Endothelial cell of umbilical vein (primary cell): ENCODE results near the gene TRAF1. TPM values are rescaled to one million over a fixed set of nuclear protein-coding genes. Genes with fewer than 3 reads are reported as not detected.

Experiments
- BruUV-seq: library from RNA; stranded (reverse); fragments of 400-500 nt; replicated peaks from 2 replicates; lab custom pipeline; 2021; lab: Mats Ljungman, UMichigan
- CTCF ChIA-PET: fragments of 300-600, 350-600 bp; sonication (Branson Sonifier 250); formaldehyde crosslinking; loops from one replicate; lab custom pipeline; 2021; ENCODE audit warnings: antibody characterized with exemption, inconsistent platforms; lab: Charles Lee
- POLR2A ChIA-PET: fragments of 300-600, 350-600 bp; sonication (Branson Sonifier 250); formaldehyde crosslinking; loops from one replicate; lab custom pipeline; 2021; ENCODE audit warnings: antibody characterized with exemption, inconsistent platforms; lab: Charles Lee
- DNase-seq: peaks from one replicate; pipeline ENCODE4 v3.0.0-alpha.2; 2011; ENCODE audit warnings: low read depth, low spot score
- FAIRE-seq: peaks from 2 replicates; lab custom pipeline; 2011; peaks lifted over from hg19 to GRCh38; lab: Jason Lieb, UNC
- H2AFZ ChIP-seq: 2 replicates; pipeline ENCODE4 v1.6.0; 2012; ENCODE audit warnings: low read depth, low read length, control low read depth, inconsistent platforms
- H3K27ac ChIP-seq: 2 replicates; pipeline ENCODE4 v1.5.1; 2011; ENCODE audit warnings: low read depth, mild to moderate bottlenecking, control low read depth, low read length, moderate library complexity; ENCODE audit not compliant: insufficient read depth
- H3K27me3 ChIP-seq, 2 experiments: 2 replicates each; pipeline versions ENCODE4 v1.6.0 to v1.6.1; 2011; ENCODE audit warnings: low read length in 2 of 2, mixed read lengths in 1 of 2; ENCODE audit not compliant: control insufficient read depth in 2 of 2, insufficient read depth in 2 of 2
- H3K36me3 ChIP-seq, 2 experiments: 2 replicates in 1 of 2; 3 replicates in 1 of 2; pipeline ENCODE4 v1.5.1; 2011; ENCODE audit warnings: low read length in 2 of 2, mild to moderate bottlenecking in 1 of 2, moderate library complexity in 1 of 2; ENCODE audit not compliant: control insufficient read depth in 2 of 2, insufficient read depth in 2 of 2; ENCODE audit errors: extremely low read depth in 1 of 2
- H3K4me1 ChIP-seq: 3 replicates; pipeline ENCODE4 v1.5.1; 2011; ENCODE audit warnings: mild to moderate bottlenecking, low read length; ENCODE audit not compliant: control insufficient read depth, insufficient read depth; ENCODE audit errors: extremely low read depth
- H3K4me2 ChIP-seq: 2 replicates; pipeline ENCODE4 v1.6.1; 2011; ENCODE audit warnings: low read length, control low read depth, mixed read lengths; ENCODE audit not compliant: insufficient read depth
- H3K4me3 ChIP-seq, 3 experiments: fragments of 200-600 bp in 1 of 3; sonication (generic), shearing (Covaris generic) in 1 of 3; replicated peaks in 1 of 3; 2 replicates each; pipeline ENCODE4 v1.5.1; 2011 to 2016; ENCODE audit warnings: control low read depth in 3 of 3, low read length in 3 of 3, mild to moderate bottlenecking in 2 of 3, inconsistent platforms in 1 of 3, low read depth in 1 of 3, moderate library complexity in 1 of 3; ENCODE audit not compliant: insufficient read depth in 1 of 3
- H3K79me2 ChIP-seq: 2 replicates; pipeline ENCODE4 v1.6.0; 2012; ENCODE audit warnings: low read length, inconsistent platforms; ENCODE audit not compliant: control insufficient read depth, insufficient read depth
- H3K9ac ChIP-seq: replicated peaks from 2 replicates; pipeline ENCODE3; 2011; ENCODE audit warnings: low read length, control low read depth; ENCODE audit not compliant: insufficient read depth; ENCODE audit errors: extremely low read depth
- H3K9me1 ChIP-seq: replicated peaks from 3 replicates; pipeline ENCODE4 v1.6.0; 2011; ENCODE audit warnings: mild to moderate bottlenecking, low read length; ENCODE audit not compliant: control insufficient read depth, insufficient read depth; ENCODE audit errors: extremely low read depth
- H3K9me3 ChIP-seq: replicated peaks from 2 replicates; pipeline ENCODE4 v1.5.1; 2012; ENCODE audit warnings: low read length, inconsistent platforms; ENCODE audit not compliant: control insufficient read depth, insufficient read depth
- H4K20me1 ChIP-seq: replicated peaks from 2 replicates; pipeline ENCODE3; 2011; ENCODE audit warnings: mild to moderate bottlenecking, low read length; ENCODE audit not compliant: control insufficient read depth, insufficient read depth; ENCODE audit errors: extremely low read depth
- EZH2 ChIP-seq: IDR thresholded peaks from 2 replicates; pipeline ENCODE4 v1.6.1; 2012; ENCODE audit warnings: borderline replicate concordance, low read depth, mild to moderate bottlenecking, moderate library complexity, low read length, inconsistent platforms; ENCODE audit not compliant: severe bottlenecking
- GATA2 ChIP-seq: IDR thresholded peaks from 2 replicates; pipeline ENCODE4 v1.7.0; 2011; ENCODE audit warnings: low read depth, mild to moderate bottlenecking, moderate library complexity, mixed read lengths, low read length; ENCODE audit not compliant: insufficient read length, insufficient read depth
- JUN ChIP-seq: IDR thresholded peaks from 2 replicates; pipeline ENCODE4 v1.6.1; 2011; ENCODE audit warnings: borderline replicate concordance, low read depth; ENCODE audit not compliant: insufficient read length, insufficient read depth
- MAX ChIP-seq: IDR thresholded peaks from 2 replicates; pipeline ENCODE4 v1.6.1; 2011; ENCODE audit not compliant: insufficient read depth, insufficient read length
- MYC ChIP-seq: IDR thresholded peaks from one replicate; pipeline ENCODE4 v1.6.1; 2011; ENCODE audit warnings: mild to moderate bottlenecking, low read depth, low read length
- POLR2A ChIP-seq: IDR thresholded peaks from 2 replicates; pipeline ENCODE4 v1.6.1; 2012; ENCODE audit warnings: low read depth, mild to moderate bottlenecking, control low read depth, low read length
- POLR2AphosphoS5 ChIP-seq: IDR thresholded peaks from 2 replicates; pipeline ENCODE4 v1.6.1; 2012; ENCODE audit warnings: low read depth, mild to moderate bottlenecking, control low read depth, low read length, moderate library complexity; ENCODE audit not compliant: insufficient read depth
- dilution Hi-C: fragments of 300-500 bp; cut with MboI; formaldehyde crosslinking; loops from one replicate; pipeline ENCODE4 v1.15.0; 2019; ENCODE audit warnings: low sequenced_read_pairs; ENCODE audit not compliant: extremely low pct_ligation_motif_present
- intact Hi-C: fragments of 100-400 bp; cut with micrococcal nuclease; formaldehyde crosslinking; loops from one replicate; pipeline ENCODE4 v1.10.0; 2022
- polyA plus RNA-seq, 4 experiments: library from polyadenylated mRNA; depleted of rRNA in 3 of 4; stranded (reverse) in 3 of 4; unstranded in 1 of 4; fragments of >200 nt; gene quantifications; 2 replicates each; pipeline versions ENCODE4 v1.2.1 to v1.2.3, GENCODE V29; 2011 to 2012; ENCODE audit warnings: missing spikeins in 1 of 4
- total RNA-seq: library from RNA; stranded (reverse); gene quantifications from 2 replicates; pipeline ENCODE4 v1.2.3, GENCODE V29; 2021

TRAF1 gene
- total and polyA plus RNA-seq, 2 donors (not counting 3 experiments of a cell fraction or from before 2014, with no cell fraction given): 2.0 to 2.6 TPM

GRCh38 chr9:120924698-120925534 lies 1.7 kb downstream of the TRAF1 start:
- intact Hi-C loops (loop anchor here (1.0 kb wide), 1 partner anchor 31 kb away; no protein-coding TSS in a partner anchor), dilution Hi-C loops (no loop called here)
- no peaks in the 10 kb centered on the region for H3K9me3 ChIP-seq
- H2AFZ ChIP-seq: no peak overlapping the region
- FAIRE-seq (peak; percentile 70), DNase-seq (no peak)
- no peaks in the 10 kb centered on the region for H3K79me2 ChIP-seq
- no peaks in the 10 kb centered on the region for H3K27me3 ChIP-seq
- POLR2A ChIA-PET: no interaction called here
- TF ChIP-seq MYC (no peak), MAX (no peak), JUN (no peak), GATA2 (no peak), POLR2A (no peak), POLR2AphosphoS5 (no peak), EZH2 (no peak)
- no peaks in the 10 kb centered on the region for H3K36me3 ChIP-seq
- no peaks in the 10 kb centered on the region for H4K20me1 ChIP-seq
- H3K9me1 ChIP-seq: no peaks in the 10 kb centered on the region
- H3K9ac ChIP-seq: no peak overlapping the region
- BruUV-seq: no TSS peak
- no peak overlapping the region for H3K4me2 ChIP-seq
- peaks cover 23% of the 10 kb centered on the region for H3K4me1 ChIP-seq
- no peak overlapping the region for H3K4me3 ChIP-seq
- H3K27ac ChIP-seq: no peak overlapping the region
- CTCF ChIA-PET: interaction anchor here (0.7 kb wide), 1 partner anchor 148 kb away, joined by 3 read pairs; no protein-coding TSS in a partner anchor
